Kidney (tissue), 14 donors: ENCODE results near the gene CD36. TPM values are rescaled to one million over a fixed set of nuclear protein-coding genes. Genes with fewer than 3 reads are reported as not detected.

ENCODE experiments used
- DNase-seq, 5 donors: peaks; one replicate each; pipeline ENCODE4 v3.0.0-alpha.2; 2013 to 2020
- FAIRE-seq: peaks from 2 replicates; lab custom pipeline; 2012; peaks lifted over from hg19 to GRCh38; lab: Jason Lieb, UNC
- H3K27ac ChIP-seq, 2 donors: one replicate each; pipeline ENCODE4 v1.7.0; 2013; ENCODE audit warnings: low read depth in 2 of 2, low read length in 2 of 2, inconsistent platforms in 1 of 2
- H3K27me3 ChIP-seq: one replicate; pipeline ENCODE4 v1.7.1; 2013; ENCODE audit warnings: low read length, inconsistent platforms; ENCODE audit not compliant: control insufficient read depth, insufficient read depth
- H3K36me3 ChIP-seq, 3 donors: one replicate each; pipeline versions ENCODE4 v1.7.0 to v1.7.1; 2013; ENCODE audit warnings: low read length in 3 of 3, control low read depth in 1 of 3, inconsistent platforms in 1 of 3; ENCODE audit not compliant: insufficient read depth in 3 of 3, control insufficient read depth in 2 of 3
- H3K4me1 ChIP-seq, 3 donors: one replicate each; pipeline versions ENCODE4 v1.7.0 to v1.7.1; 2013; ENCODE audit warnings: low read length in 3 of 3, inconsistent platforms in 1 of 3, low read depth in 1 of 3; ENCODE audit not compliant: control insufficient read depth in 2 of 3, insufficient read depth in 2 of 3
- H3K4me3 ChIP-seq, 3 donors: one replicate each; pipeline versions ENCODE4 v1.7.0 to v1.8.1; 2013; ENCODE audit warnings: low read length in 3 of 3, control low read depth in 1 of 3, inconsistent platforms in 1 of 3
- H3K9ac ChIP-seq, 3 donors: one replicate each; pipeline versions ENCODE4 v1.7.0 to v1.7.1; 2013; ENCODE audit warnings: low read length in 3 of 3, control low read depth in 1 of 3, inconsistent platforms in 1 of 3
- H3K9me3 ChIP-seq, 3 donors: one replicate each; pipeline versions ENCODE4 v1.7.0 to v1.7.1; 2013; ENCODE audit warnings: low read length in 3 of 3, control low read depth in 1 of 3, inconsistent platforms in 1 of 3; ENCODE audit not compliant: control insufficient read depth in 2 of 3, insufficient read depth in 1 of 3
- intact Hi-C: fragments of 100-400 bp; cut with DNase I; formaldehyde crosslinking; loops from one replicate; pipeline ENCODE4 v1.11.1; 2022
- polyA plus RNA-seq: library from polyadenylated mRNA; stranded (reverse); fragments of 350-450 nt; fragmentation: Illumina TruSeq; extraction: RNeasy Lipid Tissue Mini Kit (QIAGEN cat#74804); gene quantifications from one replicate; pipeline ENCODE4 v1.2.3, GENCODE V29; 2014; ENCODE audit warnings: low read depth, low replicate concordance; ENCODE audit not compliant: insufficient read depth
- total RNA-seq: library from RNA; stranded (reverse); fragmentation: NEBNext Ultra II Directional; extraction: Animal tissue kit (Norgen Biotek cat#: 25700); gene quantifications from one replicate; pipeline ENCODE4 v1.2.1, GENCODE V29; 2021
- TF ChIP-seq, protein P1 (sequence below): IDR thresholded peaks from 3 replicates; pipeline ENCODE4 v1.5.1; 2012; ENCODE audit warnings: mild to moderate bottlenecking, moderate library complexity, borderline replicate concordance; ENCODE audit not compliant: insufficient read depth; ENCODE audit errors: extremely low read depth
- donor health status: control.
- donor health status: control.
- donor health status: control.
- donor health status: control.
- donor health status: control.
- donor health status: DM: yes; HTN: yes; CAD: no.
- donor health status: Normal renal cell carcinoma (clear cell type).

Gene CD36
- total and polyA plus RNA-seq, 2 donors from 2014 or later, result 6.7 to 10.0 TPM

DNA sequence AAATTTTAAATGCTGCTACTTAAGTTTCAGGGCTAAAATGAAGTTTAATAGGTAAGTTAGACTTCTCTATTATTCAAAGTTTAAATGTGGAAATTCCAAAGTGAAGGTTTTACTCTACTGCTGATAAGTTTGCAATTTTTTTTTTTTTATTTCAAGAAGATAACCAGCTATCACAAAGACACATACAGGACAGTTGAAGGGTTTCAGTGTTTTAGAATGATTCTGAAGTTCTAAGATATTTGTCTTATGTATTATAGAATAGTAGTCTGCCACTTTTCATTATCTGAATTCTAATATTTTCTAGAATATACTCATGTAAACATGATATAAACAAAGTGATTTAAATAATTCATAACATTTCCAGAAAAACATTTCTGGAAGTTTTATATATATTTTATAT lies 7.0 kb upstream of the CD36 start:
- Histone ChIP-seq H3K27ac (no peak overlapping the region), H3K4me1 (no peaks in the 10 kb centered on the region), H3K9ac (no peak overlapping the region), H3K4me3 (no peak overlapping the region), H3K36me3 (no peaks in the 10 kb centered on the region), H3K9me3 (no peaks in the 10 kb centered on the region), H3K27me3 (no peaks in the 10 kb centered on the region)
- no peak for DNase-seq
- intact Hi-C loops, result no loop called here
- TF ChIP-seq, protein P1, sequence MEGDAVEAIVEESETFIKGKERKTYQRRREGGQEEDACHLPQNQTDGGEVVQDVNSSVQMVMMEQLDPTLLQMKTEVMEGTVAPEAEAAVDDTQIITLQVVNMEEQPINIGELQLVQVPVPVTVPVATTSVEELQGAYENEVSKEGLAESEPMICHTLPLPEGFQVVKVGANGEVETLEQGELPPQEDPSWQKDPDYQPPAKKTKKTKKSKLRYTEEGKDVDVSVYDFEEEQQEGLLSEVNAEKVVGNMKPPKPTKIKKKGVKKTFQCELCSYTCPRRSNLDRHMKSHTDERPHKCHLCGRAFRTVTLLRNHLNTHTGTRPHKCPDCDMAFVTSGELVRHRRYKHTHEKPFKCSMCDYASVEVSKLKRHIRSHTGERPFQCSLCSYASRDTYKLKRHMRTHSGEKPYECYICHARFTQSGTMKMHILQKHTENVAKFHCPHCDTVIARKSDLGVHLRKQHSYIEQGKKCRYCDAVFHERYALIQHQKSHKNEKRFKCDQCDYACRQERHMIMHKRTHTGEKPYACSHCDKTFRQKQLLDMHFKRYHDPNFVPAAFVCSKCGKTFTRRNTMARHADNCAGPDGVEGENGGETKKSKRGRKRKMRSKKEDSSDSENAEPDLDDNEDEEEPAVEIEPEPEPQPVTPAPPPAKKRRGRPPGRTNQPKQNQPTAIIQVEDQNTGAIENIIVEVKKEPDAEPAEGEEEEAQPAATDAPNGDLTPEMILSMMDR, result no peak
- FAIRE-seq, result peak; percentile 62

DNA sequence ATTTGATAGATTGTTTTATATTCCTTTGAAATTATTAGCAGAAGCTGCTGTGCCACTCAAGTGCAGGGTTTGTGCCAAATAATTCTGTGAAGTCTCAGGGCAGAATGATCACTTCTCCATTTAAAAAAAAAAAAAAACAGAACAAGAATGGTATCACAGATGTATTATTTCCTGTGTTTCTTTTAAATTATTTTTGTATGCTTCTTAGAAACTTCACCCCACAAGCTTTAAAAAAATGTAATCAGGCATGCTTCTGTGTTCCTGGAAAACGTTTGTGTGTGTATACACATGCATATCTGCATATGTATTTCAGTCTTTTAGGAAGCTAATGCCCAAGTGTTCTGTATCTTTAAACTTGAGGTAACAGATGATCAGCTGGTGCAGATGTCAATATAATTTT lies 6.3 kb upstream of the CD36 start:
- Histone ChIP-seq H3K4me3 (no peak overlapping the region), H3K27me3 (no peaks in the 10 kb centered on the region), H3K4me1 (no peaks in the 10 kb centered on the region), H3K9ac (no peak overlapping the region), H3K36me3 (no peaks in the 10 kb centered on the region), H3K9me3 (no peaks in the 10 kb centered on the region), H3K27ac (no peak overlapping the region)
- no peak for FAIRE-seq
- DNase-seq, result no peak
- TF ChIP-seq, protein P1, result no peak
- intact Hi-C loops, result no loop called here

- no peaks in the 10 kb centered on the region for H3K36me3 ChIP-seq
- DNase-seq (no peak), FAIRE-seq (no peak)
- H3K4me3 ChIP-seq, result no peak overlapping the region
- no peaks in the 10 kb centered on the region for H3K4me1 ChIP-seq
- no peak overlapping the region for H3K9ac ChIP-seq
- H3K27me3 ChIP-seq, result no peaks in the 10 kb centered on the region
- H3K27ac ChIP-seq, result no peak overlapping the region
- TF ChIP-seq, protein P1, result no peak
- intact Hi-C loops, result no loop called here
- H3K9me3 ChIP-seq, result no peaks in the 10 kb centered on the region
These were observed 5.6 kb upstream of the CD36 start for GRCh38 chr7:80632819-80633218.

GRCh38 chr7:80634505-80634904 lies 3.9 kb upstream of the CD36 start:
- Histone ChIP-seq H3K4me1 (no peaks in the 10 kb centered on the region), H3K9ac (no peak overlapping the region), H3K9me3 (no peaks in the 10 kb centered on the region), H3K27ac (no peak overlapping the region), H3K4me3 (no peak overlapping the region), H3K27me3 (no peaks in the 10 kb centered on the region), H3K36me3 (no peaks in the 10 kb centered on the region)
- TF ChIP-seq, protein P1, result no peak
- DNase-seq (no peak), FAIRE-seq (no peak)
- intact Hi-C loops, result no loop called here
